Lung (tissue), 12 donors: ENCODE measurements around the gene LMAN2. TPM values are rescaled to one million over a fixed set of nuclear protein-coding genes. Genes with fewer than 3 reads are reported as not detected.

Experiments used
- ATAC-seq: fragments of 200-7000 bp; cut with Tn5 transposase; one replicate; pipeline ENCODE4 v1.9.1; 2020; ENCODE audit warnings: moderate number of reproducible peaks; ENCODE audit not compliant: insufficient read depth, low FRiP score
- DNase-seq, 3 donors: peaks; one replicate each; pipeline ENCODE4 v3.0.0-alpha.2; 2013 to 2017
- H3K27ac ChIP-seq, 2 donors: one replicate each; pipeline ENCODE4 v1.5.1; 2013; ENCODE audit warnings: mild to moderate bottlenecking in 2 of 2, moderate library complexity in 2 of 2, control low read depth in 1 of 2, inconsistent platforms in 1 of 2, low read depth in 1 of 2, low read length in 1 of 2
- H3K27me3 ChIP-seq, 3 donors: one replicate each; pipeline ENCODE4 v1.5.1; 2013; ENCODE audit warnings: low read length in 2 of 3; ENCODE audit not compliant: control insufficient read depth in 3 of 3, insufficient read depth in 3 of 3
- H3K36me3 ChIP-seq, 4 donors: one replicate each; pipeline ENCODE4 v1.5.1; 2013; ENCODE audit warnings: low read length in 4 of 4, mild to moderate bottlenecking in 1 of 4, moderate library complexity in 1 of 4; ENCODE audit not compliant: control insufficient read depth in 4 of 4, insufficient read depth in 4 of 4
- H3K4me1 ChIP-seq, 5 donors: one replicate each; pipeline ENCODE4 v1.5.1; 2013; ENCODE audit warnings: low read length in 5 of 5, mild to moderate bottlenecking in 2 of 5, moderate library complexity in 1 of 5; ENCODE audit not compliant: control insufficient read depth in 5 of 5, insufficient read depth in 5 of 5
- H3K4me3 ChIP-seq: one replicate; pipeline ENCODE4 v1.5.1; 2013; ENCODE audit warnings: mild to moderate bottlenecking, control low read depth, moderate library complexity
- H3K9ac ChIP-seq, 2 donors: one replicate each; pipeline ENCODE4 v1.5.1; 2013; ENCODE audit warnings: low read length in 2 of 2, control low read depth in 1 of 2; ENCODE audit not compliant: insufficient read depth in 1 of 2
- H3K9me3 ChIP-seq, 4 donors: one replicate each; pipeline ENCODE4 v1.5.1; 2013; ENCODE audit warnings: low read length in 3 of 4, mild to moderate bottlenecking in 1 of 4, moderate library complexity in 1 of 4; ENCODE audit not compliant: control insufficient read depth in 4 of 4, insufficient read depth in 3 of 4
- WGBS, 2 donors: extraction: QIAGEN DNeasy Blood & Tissue Kit; methylation state at CpG; one replicate each; pipeline ENCODE4 v1.1.7; 2013; 5-methylcytosine and 5-hydroxymethylcytosine counted together
- polyA plus RNA-seq, 2 donors: library from polyadenylated mRNA; stranded (reverse); fragments of 200-250 nt; gene quantifications; one replicate each; pipeline ENCODE4 v1.2.1, GENCODE V29; 2013
- total RNA-seq, 2 donors: library from RNA; depleted of rRNA in 1 of 2; stranded (reverse); fragments of >200 nt in 1 of 2; gene quantifications; one replicate each; pipeline ENCODE4 v1.2.1, GENCODE V29; 2014 to 2021
- TF ChIP-seq, protein P1 (sequence below): IDR thresholded peaks from 2 replicates; pipeline ENCODE4 v1.5.1; 2012; ENCODE audit warnings: mild to moderate bottlenecking; ENCODE audit errors: control extremely low read depth, extremely low read depth
- donor health status: control.
- donor health status: control.
- donor health status: Bipolar disorder and iron deficiency.
- donor health status: healthy.
- donor health status: DM: yes; HTN: yes; CAD: no.

Gene LMAN2
- total and polyA plus RNA-seq, 4 donors: 101 to 316 (median 181) TPM

GRCh38 chr5:177397875-177398390 lies 46.5 kb upstream of the LMAN2 start:
- no peak for DNase-seq
- Histone ChIP-seq H3K9me3 (peaks cover 0 to 2% (median 0%) of the 10 kb centered on the region in 4 donors), H3K27ac (no peak overlapping the region), H3K9ac (no peak overlapping the region), H3K4me1 (peaks cover 0 to 17% (median 6%) of the 10 kb centered on the region in 5 donors), H3K27me3 (peaks cover 3 to 57% (median 44%) of the 10 kb centered on the region in 3 donors), H3K36me3 (no peaks in the 10 kb centered on the region), H3K4me3 (no peak overlapping the region)
- WGBS, 2 donors: 87 to 89% methylated on average over 15 to 16 of the region's 16 CpGs
- no peak for ATAC-seq
- TF ChIP-seq, protein P1, sequence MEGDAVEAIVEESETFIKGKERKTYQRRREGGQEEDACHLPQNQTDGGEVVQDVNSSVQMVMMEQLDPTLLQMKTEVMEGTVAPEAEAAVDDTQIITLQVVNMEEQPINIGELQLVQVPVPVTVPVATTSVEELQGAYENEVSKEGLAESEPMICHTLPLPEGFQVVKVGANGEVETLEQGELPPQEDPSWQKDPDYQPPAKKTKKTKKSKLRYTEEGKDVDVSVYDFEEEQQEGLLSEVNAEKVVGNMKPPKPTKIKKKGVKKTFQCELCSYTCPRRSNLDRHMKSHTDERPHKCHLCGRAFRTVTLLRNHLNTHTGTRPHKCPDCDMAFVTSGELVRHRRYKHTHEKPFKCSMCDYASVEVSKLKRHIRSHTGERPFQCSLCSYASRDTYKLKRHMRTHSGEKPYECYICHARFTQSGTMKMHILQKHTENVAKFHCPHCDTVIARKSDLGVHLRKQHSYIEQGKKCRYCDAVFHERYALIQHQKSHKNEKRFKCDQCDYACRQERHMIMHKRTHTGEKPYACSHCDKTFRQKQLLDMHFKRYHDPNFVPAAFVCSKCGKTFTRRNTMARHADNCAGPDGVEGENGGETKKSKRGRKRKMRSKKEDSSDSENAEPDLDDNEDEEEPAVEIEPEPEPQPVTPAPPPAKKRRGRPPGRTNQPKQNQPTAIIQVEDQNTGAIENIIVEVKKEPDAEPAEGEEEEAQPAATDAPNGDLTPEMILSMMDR: no peak

GRCh38 chr5:177396807-177397206 lies 45.3 kb upstream of the LMAN2 start:
- TF ChIP-seq, protein P1: no peak
- H3K9ac ChIP-seq: no peak overlapping the region
- H3K27ac ChIP-seq: no peak overlapping the region
- H3K4me3 ChIP-seq: no peak overlapping the region
- H3K9me3 ChIP-seq: peaks cover 0 to 2% (median 0%) of the 10 kb centered on the region in 4 donors
- ATAC-seq: no peak
- H3K36me3 ChIP-seq: no peaks in the 10 kb centered on the region
- H3K27me3 ChIP-seq: peaks cover 3 to 45% (median 33%) of the 10 kb centered on the region in 3 donors
- H3K4me1 ChIP-seq: peaks cover 0 to 9% (median 6%) of the 10 kb centered on the region in 5 donors
- DNase-seq: no peak
- WGBS, 2 donors: 88 to 96% methylated on average over 10 of the region's 10 CpGs

- no peak for ATAC-seq
- Histone ChIP-seq H3K27me3 (peaks cover 3 to 38% (median 26%) of the 10 kb centered on the region in 3 donors), H3K27ac (no peak overlapping the region), H3K9me3 (peaks cover 0 to 2% (median 0%) of the 10 kb centered on the region in 4 donors), H3K9ac (no peak overlapping the region), H3K36me3 (no peaks in the 10 kb centered on the region), H3K4me3 (no peak overlapping the region), H3K4me1 (peaks cover 0 to 9% (median 6%) of the 10 kb centered on the region in 5 donors)
- TF ChIP-seq, protein P1: no peak
- no peak for DNase-seq
- WGBS, 2 donors: 54 to 64% methylated on average over 8 of the region's 8 CpGs
Measured at GRCh38 chr5:177396078-177396477, 44.6 kb upstream of the LMAN2 start.

- H3K27ac ChIP-seq: no peak overlapping the region
- WGBS, 2 donors: 85 to 87% methylated on average over 5 of the region's 5 CpGs
- H3K4me3 ChIP-seq: no peak overlapping the region
- no peaks in the 10 kb centered on the region for H3K36me3 ChIP-seq
- H3K27me3 ChIP-seq: peaks cover 3 to 19% (median 10%) of the 10 kb centered on the region in 3 donors
- ATAC-seq: no peak
- no peak for DNase-seq
- H3K9ac ChIP-seq: no peak overlapping the region
- TF ChIP-seq, protein P1: no peak
- peaks cover 0 to 6% (median 0%) of the 10 kb centered on the region in 5 donors for H3K4me1 ChIP-seq
- no peaks in the 10 kb centered on the region for H3K9me3 ChIP-seq
Measured at GRCh38 chr5:177393990-177394389, 42.5 kb upstream of the LMAN2 start.
